Measurements from ENCODE around the gene LHCGR. TPM values are rescaled to one million over a fixed set of nuclear protein-coding genes. Genes with fewer than 3 reads are reported as not detected.

The LHCGR gene
- total RNA-seq, 1 donor = not detected

- Histone ChIP-seq H3K27ac (ENCODE audit: low read depth, low read length) (no peak overlapping the region), H3K9me3 (ENCODE audit: low read depth, low read length) (no peaks in the 10 kb centered on the region), H3K79me2 (ENCODE audit: insufficient read depth, low read length) (no peaks in the 10 kb centered on the region), H4K20me1 (ENCODE audit: insufficient read depth, low read length) (no peaks in the 10 kb centered on the region), H3K4me1 (ENCODE audit: insufficient read depth, low read length) (no peaks in the 10 kb centered on the region), H3K4me3 (ENCODE audit: insufficient read depth, low read length) (no peak overlapping the region), H2AFZ (ENCODE audit: low read length) (no peak overlapping the region), H3K36me3 (ENCODE audit: insufficient read depth, low read length) (no peaks in the 10 kb centered on the region), H3K27me3 (ENCODE audit: insufficient read depth, low read length) (no peaks in the 10 kb centered on the region), H3K4me2 (ENCODE audit: insufficient read depth, low read length) (no peak overlapping the region)
- no peak for TF ChIP-seq CTCF (IDR thresholded peaks at IDR 0.05; ENCODE audit: extremely low read depth, low read depth, low read length)
- DNase-seq (ENCODE audit: insufficient read length, low spot score, missing footprints) = no peak
Observed at GRCh38 chr2:48673581-48673980, 81.9 kb downstream of the LHCGR start.

DNA sequence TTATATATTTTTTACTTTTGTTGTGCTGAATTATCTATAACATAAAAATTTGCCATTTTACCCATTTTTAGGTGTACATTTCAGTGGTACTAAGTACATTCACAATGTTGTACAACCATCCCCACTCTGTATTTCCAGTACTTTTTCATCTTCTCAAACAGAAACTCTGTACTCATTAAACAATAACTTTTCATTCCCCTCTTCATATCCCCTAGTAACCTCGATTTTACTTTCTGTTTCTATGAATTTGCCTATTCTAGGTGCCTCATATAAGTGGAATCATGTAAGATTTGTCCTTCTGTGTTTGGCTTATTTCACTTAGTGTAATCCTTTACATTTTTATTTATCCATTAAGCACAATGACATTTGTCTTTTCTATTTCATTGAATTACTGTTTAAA is 86.5 kb downstream of the LHCGR start:
- Histone ChIP-seq H3K27ac (ENCODE audit: low read depth, low read length) (no peak overlapping the region), H3K4me1 (ENCODE audit: insufficient read depth, low read length) (no peaks in the 10 kb centered on the region), H3K4me2 (ENCODE audit: insufficient read depth, low read length) (peak overlapping the region; percentile 29), H3K4me3 (ENCODE audit: insufficient read depth, low read length) (no peak overlapping the region), H2AFZ (ENCODE audit: low read length) (no peak overlapping the region), H4K20me1 (ENCODE audit: insufficient read depth, low read length) (no peaks in the 10 kb centered on the region), H3K9me3 (ENCODE audit: low read depth, low read length) (no peaks in the 10 kb centered on the region), H3K79me2 (ENCODE audit: insufficient read depth, low read length) (no peaks in the 10 kb centered on the region), H3K36me3 (ENCODE audit: insufficient read depth, low read length) (no peaks in the 10 kb centered on the region), H3K27me3 (ENCODE audit: insufficient read depth, low read length) (no peaks in the 10 kb centered on the region)
- no peak for DNase-seq (ENCODE audit: insufficient read length, low spot score, missing footprints)
- no peak for TF ChIP-seq CTCF (IDR thresholded peaks at IDR 0.05; ENCODE audit: extremely low read depth, low read depth, low read length)

DNA sequence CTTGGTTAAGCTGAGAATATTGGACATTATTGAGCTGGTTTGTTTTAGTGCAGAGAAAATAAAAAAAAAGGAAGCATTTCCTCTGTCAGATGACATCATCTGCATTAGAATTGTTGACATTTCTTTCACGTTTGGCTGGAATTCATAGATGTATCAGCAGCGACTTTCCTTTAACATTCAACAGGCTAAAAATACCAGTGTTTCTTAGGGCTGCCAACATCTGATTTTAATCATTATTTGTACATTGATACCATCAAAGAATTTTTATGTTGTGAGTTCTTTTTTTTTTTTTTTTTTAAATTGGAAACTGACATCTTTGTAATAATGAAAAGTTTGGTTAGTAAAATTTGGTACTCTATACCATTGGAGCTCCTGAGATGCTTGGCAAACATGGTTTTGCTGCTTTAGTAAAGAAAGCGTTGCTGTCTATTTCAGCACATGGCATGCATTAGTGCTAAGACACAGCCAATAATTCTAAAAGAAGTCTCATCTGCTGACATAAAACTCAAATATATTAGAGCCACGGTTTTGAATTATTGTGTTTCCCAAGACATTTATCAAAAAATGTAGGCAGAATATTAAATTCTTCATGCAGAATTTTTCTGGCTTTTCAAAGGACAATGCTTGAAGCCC is 104.2 kb downstream of the LHCGR start:
- Histone ChIP-seq H3K27ac (ENCODE audit: low read depth, low read length) (no peak overlapping the region), H3K36me3 (ENCODE audit: insufficient read depth, low read length) (no peaks in the 10 kb centered on the region), H3K27me3 (ENCODE audit: insufficient read depth, low read length) (no peaks in the 10 kb centered on the region), H3K4me3 (ENCODE audit: insufficient read depth, low read length) (no peak overlapping the region), H3K4me1 (ENCODE audit: insufficient read depth, low read length) (peaks cover 4% of the 10 kb centered on the region), H4K20me1 (ENCODE audit: insufficient read depth, low read length) (no peaks in the 10 kb centered on the region), H3K4me2 (ENCODE audit: insufficient read depth, low read length) (peak overlapping the region; percentile 1), H3K79me2 (ENCODE audit: insufficient read depth, low read length) (no peaks in the 10 kb centered on the region), H2AFZ (ENCODE audit: low read length) (no peak overlapping the region), H3K9me3 (ENCODE audit: low read depth, low read length) (no peaks in the 10 kb centered on the region)
- DNase-seq (ENCODE audit: insufficient read length, low spot score, missing footprints) = peak; percentile 6
- TF ChIP-seq CTCF (IDR thresholded peaks at IDR 0.05; ENCODE audit: extremely low read depth, low read depth, low read length) = no peak

- H3K79me2 ChIP-seq (ENCODE audit: insufficient read depth, low read length) = no peaks in the 10 kb centered on the region
- H3K27ac ChIP-seq (ENCODE audit: low read depth, low read length) = no peak overlapping the region
- H3K27me3 ChIP-seq (ENCODE audit: insufficient read depth, low read length) = no peaks in the 10 kb centered on the region
- H3K4me2 ChIP-seq (ENCODE audit: insufficient read depth, low read length) = no peak overlapping the region
- no peak overlapping the region for H2AFZ ChIP-seq (ENCODE audit: low read length)
- no peaks in the 10 kb centered on the region for H3K36me3 ChIP-seq (ENCODE audit: insufficient read depth, low read length)
- no peak for TF ChIP-seq CTCF (IDR thresholded peaks at IDR 0.05; ENCODE audit: extremely low read depth, low read depth, low read length)
- no peak for DNase-seq (ENCODE audit: insufficient read length, low spot score, missing footprints)
- no peaks in the 10 kb centered on the region for H3K9me3 ChIP-seq (ENCODE audit: low read depth, low read length)
- no peaks in the 10 kb centered on the region for H3K4me1 ChIP-seq (ENCODE audit: insufficient read depth, low read length)
- no peaks in the 10 kb centered on the region for H4K20me1 ChIP-seq (ENCODE audit: insufficient read depth, low read length)
- H3K4me3 ChIP-seq (ENCODE audit: insufficient read depth, low read length) = no peak overlapping the region
Observed at GRCh38 chr2:48638261-48638660, 117.3 kb downstream of the LHCGR start.

Small RNA genes lying within 50 kb of the gene (small RNA-seq; reads per million reads assigned to genes)
- gene ELOBP3 = not detected

Other genes starting within 250 kb of the LHCGR start
- gene STON1, start 225.6 kb downstream of the LHCGR start, total RNA-seq = 15.6 and 15.9 TPM in 2 replicates
- gene GTF2A1L, start 137.9 kb downstream of the LHCGR start, total RNA-seq = 0.59 and 1.1 TPM in 2 replicates

Data from osteoblast (primary cell).